Upper lobe of left lung (tissue), 4 donors: ENCODE results near the gene NRROS.

Source experiments
- EP300 ChIP-seq, 4 donors: sonication (generic); formaldehyde crosslinking; IDR thresholded peaks; one replicate each; pipeline ENCODE4 v1.5.1; 2017; ENCODE audit warnings: antibody characterized with exemption in 4 of 4, control low read depth in 2 of 4
- POLR2A ChIP-seq, 4 donors: fragments of 450-650 bp; IDR thresholded peaks; one replicate each; pipeline ENCODE4 v1.5.1; 2016 to 2017; ENCODE audit warnings: antibody characterized with exemption in 4 of 4, mild to moderate bottlenecking in 2 of 4
- POLR2AphosphoS5 ChIP-seq, 2 donors: sonication (generic); formaldehyde crosslinking; IDR thresholded peaks; one replicate each; pipeline ENCODE4 v1.5.1; 2017; ENCODE audit warnings: antibody characterized with exemption in 2 of 2
- TF ChIP-seq, protein P1 (sequence below), 6 experiments: fragments of 450-650 bp in 4 of 6; fragments of 200-600 bp in 2 of 6; sonication (generic) in 2 of 6; IDR thresholded peaks; one replicate each; pipeline ENCODE4 v1.5.1; 2016 to 2019; ENCODE audit warnings: antibody characterized with exemption in 6 of 6

GRCh38 chr3:196600359-196600758, 39.1 kb upstream of the NRROS start:
- TF ChIP-seq, protein P1, sequence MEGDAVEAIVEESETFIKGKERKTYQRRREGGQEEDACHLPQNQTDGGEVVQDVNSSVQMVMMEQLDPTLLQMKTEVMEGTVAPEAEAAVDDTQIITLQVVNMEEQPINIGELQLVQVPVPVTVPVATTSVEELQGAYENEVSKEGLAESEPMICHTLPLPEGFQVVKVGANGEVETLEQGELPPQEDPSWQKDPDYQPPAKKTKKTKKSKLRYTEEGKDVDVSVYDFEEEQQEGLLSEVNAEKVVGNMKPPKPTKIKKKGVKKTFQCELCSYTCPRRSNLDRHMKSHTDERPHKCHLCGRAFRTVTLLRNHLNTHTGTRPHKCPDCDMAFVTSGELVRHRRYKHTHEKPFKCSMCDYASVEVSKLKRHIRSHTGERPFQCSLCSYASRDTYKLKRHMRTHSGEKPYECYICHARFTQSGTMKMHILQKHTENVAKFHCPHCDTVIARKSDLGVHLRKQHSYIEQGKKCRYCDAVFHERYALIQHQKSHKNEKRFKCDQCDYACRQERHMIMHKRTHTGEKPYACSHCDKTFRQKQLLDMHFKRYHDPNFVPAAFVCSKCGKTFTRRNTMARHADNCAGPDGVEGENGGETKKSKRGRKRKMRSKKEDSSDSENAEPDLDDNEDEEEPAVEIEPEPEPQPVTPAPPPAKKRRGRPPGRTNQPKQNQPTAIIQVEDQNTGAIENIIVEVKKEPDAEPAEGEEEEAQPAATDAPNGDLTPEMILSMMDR (IDR thresholded peaks at IDR 0.05) = no peak
- TF ChIP-seq POLR2A (IDR thresholded peaks at IDR 0.05) (no peak), EP300 (IDR thresholded peaks at IDR 0.05) (no peak), POLR2AphosphoS5 (IDR thresholded peaks at IDR 0.05) (no peak)
